ENCODE measurements around the gene EDIL3. TPM values are rescaled to one million over a fixed set of nuclear protein-coding genes. Genes with fewer than 3 reads are reported as not detected.

EDIL3 gene
- total and polyA plus RNA-seq, 2 experiments from 2014 or later = 18.2 to 42.4 TPM

- H3K4me2 ChIP-seq = no peak overlapping the region
These were observed 45.4 kb upstream of the EDIL3 start for GRCh38 chr5:84430079-84430478.

GRCh38 chr5:84425365-84425881 lies 40.7 kb upstream of the EDIL3 start:
- no peak overlapping the region for H3K4me3 ChIP-seq
- no peaks in the 10 kb centered on the region for H4K20me1 ChIP-seq (ENCODE audit: insufficient read depth, poor library complexity, severe bottlenecking)
- H2AFZ ChIP-seq = peak overlapping the region; percentile 14
- H3K4me2 ChIP-seq = no peak overlapping the region
- no peaks in the 10 kb centered on the region for H3K27me3 ChIP-seq
- no peaks in the 10 kb centered on the region for H3K9me3 ChIP-seq (ENCODE audit: low read depth)
- no peak for DNase-seq (ENCODE audit: low spot score)
- H3K36me3 ChIP-seq (replicated peaks; ENCODE audit: insufficient read depth, low read depth) = no peaks in the 10 kb centered on the region
- no peaks in the 10 kb centered on the region for H3K4me1 ChIP-seq (ENCODE audit: insufficient read depth)
- no peaks in the 10 kb centered on the region for H3K9me2 ChIP-seq (replicated peaks; ENCODE audit: insufficient read depth)
- no peaks in the 10 kb centered on the region for H3K79me2 ChIP-seq
- WGBS (ENCODE audit: low lambda C conversion rate, missing lambda C conversion rate) = 13% methylated on average over 1 of the region's 1 CpG
- TF ChIP-seq EZH2phosphoT487 (IDR thresholded peaks at IDR 0.05; ENCODE audit: low read depth, severe bottlenecking, unreplicated experiment) = no peak
- TF ChIP-seq, protein P1, sequence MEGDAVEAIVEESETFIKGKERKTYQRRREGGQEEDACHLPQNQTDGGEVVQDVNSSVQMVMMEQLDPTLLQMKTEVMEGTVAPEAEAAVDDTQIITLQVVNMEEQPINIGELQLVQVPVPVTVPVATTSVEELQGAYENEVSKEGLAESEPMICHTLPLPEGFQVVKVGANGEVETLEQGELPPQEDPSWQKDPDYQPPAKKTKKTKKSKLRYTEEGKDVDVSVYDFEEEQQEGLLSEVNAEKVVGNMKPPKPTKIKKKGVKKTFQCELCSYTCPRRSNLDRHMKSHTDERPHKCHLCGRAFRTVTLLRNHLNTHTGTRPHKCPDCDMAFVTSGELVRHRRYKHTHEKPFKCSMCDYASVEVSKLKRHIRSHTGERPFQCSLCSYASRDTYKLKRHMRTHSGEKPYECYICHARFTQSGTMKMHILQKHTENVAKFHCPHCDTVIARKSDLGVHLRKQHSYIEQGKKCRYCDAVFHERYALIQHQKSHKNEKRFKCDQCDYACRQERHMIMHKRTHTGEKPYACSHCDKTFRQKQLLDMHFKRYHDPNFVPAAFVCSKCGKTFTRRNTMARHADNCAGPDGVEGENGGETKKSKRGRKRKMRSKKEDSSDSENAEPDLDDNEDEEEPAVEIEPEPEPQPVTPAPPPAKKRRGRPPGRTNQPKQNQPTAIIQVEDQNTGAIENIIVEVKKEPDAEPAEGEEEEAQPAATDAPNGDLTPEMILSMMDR (IDR thresholded peaks at IDR 0.05; ENCODE audit: poor library complexity) = no peak
- no peak for TF ChIP-seq EZH2 (IDR thresholded peaks at IDR 0.05; ENCODE audit: borderline replicate concordance)
- H3K27ac ChIP-seq = peak overlapping the region; percentile 52

More at GRCh38 chr5:84430079-84430478, 45.4 kb upstream of the EDIL3 start:
- no peaks in the 10 kb centered on the region for H3K27me3 ChIP-seq
- no peaks in the 10 kb centered on the region for H3K36me3 ChIP-seq (replicated peaks; ENCODE audit: insufficient read depth, low read depth)
- no peaks in the 10 kb centered on the region for H3K9me2 ChIP-seq (replicated peaks; ENCODE audit: insufficient read depth)
- H2AFZ ChIP-seq = no peak overlapping the region
- no peaks in the 10 kb centered on the region for H3K4me1 ChIP-seq (ENCODE audit: insufficient read depth)
- H4K20me1 ChIP-seq (ENCODE audit: insufficient read depth, poor library complexity, severe bottlenecking) = no peaks in the 10 kb centered on the region
- TF ChIP-seq, protein P1 (IDR thresholded peaks at IDR 0.05; ENCODE audit: poor library complexity) = no peak
- TF ChIP-seq EZH2phosphoT487 (IDR thresholded peaks at IDR 0.05; ENCODE audit: low read depth, severe bottlenecking, unreplicated experiment) (no peak), EZH2 (IDR thresholded peaks at IDR 0.05; ENCODE audit: borderline replicate concordance) (no peak)
- H3K27ac ChIP-seq = no peak overlapping the region
- no peak for DNase-seq (ENCODE audit: low spot score)
- no peaks in the 10 kb centered on the region for H3K9me3 ChIP-seq (ENCODE audit: low read depth)
- H3K4me3 ChIP-seq = no peak overlapping the region
- no peaks in the 10 kb centered on the region for H3K79me2 ChIP-seq

- Histone ChIP-seq H3K4me1 (ENCODE audit: insufficient read depth) (no peaks in the 10 kb centered on the region), H3K79me2 (no peaks in the 10 kb centered on the region), H2AFZ (no peak overlapping the region), H3K27ac (no peak overlapping the region), H3K4me2 (no peak overlapping the region), H3K9me2 (replicated peaks; ENCODE audit: insufficient read depth) (no peaks in the 10 kb centered on the region), H4K20me1 (ENCODE audit: insufficient read depth, poor library complexity, severe bottlenecking) (no peaks in the 10 kb centered on the region), H3K36me3 (replicated peaks; ENCODE audit: insufficient read depth, low read depth) (no peaks in the 10 kb centered on the region), H3K27me3 (no peaks in the 10 kb centered on the region), H3K4me3 (no peak overlapping the region), H3K9me3 (ENCODE audit: low read depth) (no peaks in the 10 kb centered on the region)
- 86% methylated on average over 3 of the region's 3 CpGs for WGBS (ENCODE audit: low lambda C conversion rate, missing lambda C conversion rate)
- TF ChIP-seq EZH2phosphoT487 (IDR thresholded peaks at IDR 0.05; ENCODE audit: low read depth, severe bottlenecking, unreplicated experiment) = no peak
- TF ChIP-seq, protein P1 (IDR thresholded peaks at IDR 0.05; ENCODE audit: poor library complexity) = no peak
- no peak for DNase-seq (ENCODE audit: low spot score)
These were observed 35.1 kb upstream of the EDIL3 start for GRCh38 chr5:84419742-84420141.

All from hepatocyte (in vitro differentiated cells).